GM21786 (cell line): ENCODE data around the gene GABRR2.
"Not testable (repeated sequence)": the region's sequence is repeated elsewhere in the genome, so short reads cannot be mapped to it uniquely, and the experiment has no call there.

Source experiments
- ATAC-seq: cut with Tn5 transposase; IDR thresholded peaks from one replicate; pipeline ENCODE4 v1.9.1; 2021; ENCODE audit not compliant: unreplicated experiment

GABRR2 gene

DNA sequence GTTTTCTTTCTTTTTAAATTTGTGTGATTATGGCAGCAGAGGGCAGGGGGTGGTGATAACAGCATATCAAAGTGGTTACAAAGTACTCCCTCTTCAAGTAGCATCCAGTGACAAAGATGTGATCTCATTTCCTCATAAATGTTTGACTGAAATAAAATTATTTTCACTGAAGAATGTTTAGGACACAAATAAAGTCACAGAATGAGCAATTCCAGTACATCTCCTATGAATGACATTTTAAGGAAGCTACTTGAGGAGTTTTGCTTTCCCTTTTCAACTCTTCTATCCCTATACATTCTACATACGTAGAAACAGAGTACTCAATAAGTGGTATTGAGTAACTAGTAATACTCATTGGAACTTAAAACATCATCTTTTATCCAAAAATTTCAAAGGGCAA is 13.9 kb upstream of the GABRR2 start:
- ATAC-seq, result no peak

DNA sequence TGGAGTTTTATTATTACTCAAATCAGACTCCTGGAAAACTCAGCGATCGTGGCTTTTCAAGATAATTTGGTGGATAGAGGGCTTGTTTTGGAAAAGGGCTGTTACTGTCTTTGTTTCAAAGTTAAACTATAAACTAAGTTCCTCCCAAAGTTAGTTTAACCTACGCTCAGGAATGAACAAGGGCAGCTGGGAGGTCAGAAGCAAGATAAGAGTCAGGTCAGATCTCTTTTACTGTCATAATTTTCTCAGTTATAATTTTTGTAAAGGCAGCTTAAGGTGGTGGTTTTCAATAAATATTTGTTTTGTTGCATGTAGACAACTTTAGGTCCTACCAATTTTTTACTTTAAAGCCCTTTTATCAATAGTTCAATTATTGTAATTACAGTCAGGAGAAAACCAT is 9.2 kb upstream of the GABRR2 start:
- ATAC-seq, result no peak

DNA sequence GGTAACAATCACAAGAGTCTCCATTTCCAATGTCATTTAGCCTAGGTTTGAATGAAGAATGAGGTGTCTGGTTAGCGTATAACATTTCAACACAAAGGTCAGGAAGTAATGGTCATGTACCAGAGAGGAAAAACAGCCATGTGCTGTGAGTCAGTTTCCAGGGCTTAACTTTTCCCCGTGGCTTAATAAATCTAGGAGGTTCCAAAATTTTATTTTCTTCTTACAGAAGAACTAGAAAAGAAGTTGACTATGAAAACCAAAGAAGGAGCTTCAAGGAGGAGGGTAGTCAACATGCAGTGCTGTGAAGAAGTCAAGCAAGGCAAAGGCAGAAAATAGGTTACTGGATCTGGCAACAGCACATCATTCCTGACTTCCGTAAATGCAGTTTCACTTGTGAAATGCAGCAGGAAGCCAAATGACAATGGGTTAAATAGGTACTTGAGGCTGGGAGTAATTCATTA is 8.4 kb upstream of the GABRR2 start:
- ATAC-seq, result no peak

DNA sequence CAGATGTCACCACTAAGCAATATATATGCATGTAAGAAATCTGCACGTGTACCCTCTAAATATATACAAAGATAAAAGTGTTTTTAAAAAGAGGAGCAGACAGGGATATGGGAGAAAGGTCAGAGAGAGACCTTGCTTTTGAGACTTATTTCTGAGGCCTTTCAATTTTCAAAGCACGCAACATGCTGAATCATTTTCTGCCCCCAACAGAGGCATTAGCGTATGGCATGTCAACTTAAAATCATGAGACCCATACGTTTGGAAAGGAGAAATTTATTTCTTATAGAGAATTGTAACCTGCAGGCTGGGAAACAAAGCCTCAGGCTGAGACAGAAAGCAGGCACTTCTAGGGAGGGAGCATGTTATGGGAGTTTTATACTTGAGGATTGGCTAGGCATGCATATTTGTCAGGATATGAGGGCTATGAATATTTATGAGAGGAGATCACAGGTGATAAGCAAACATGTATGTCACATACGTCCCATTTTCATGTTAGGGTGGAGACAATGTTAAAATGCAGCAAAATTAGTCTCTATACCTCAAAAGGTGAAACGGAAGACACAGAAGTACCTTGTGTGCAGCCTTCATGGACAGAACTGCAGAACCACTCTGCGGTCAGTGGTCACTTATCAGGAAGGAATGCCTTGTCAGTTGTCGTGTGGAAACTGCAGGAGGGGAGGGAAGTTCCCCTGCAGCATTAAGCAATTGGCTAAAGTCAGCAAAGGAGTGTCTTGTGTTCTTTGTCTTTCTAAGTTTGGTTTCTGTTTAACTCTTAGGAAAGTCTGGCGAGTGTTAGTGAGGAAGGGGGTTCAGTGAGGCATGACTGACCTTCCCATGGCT is 6.3 kb upstream of the GABRR2 start:
- peak; percentile 59 for ATAC-seq

DNA sequence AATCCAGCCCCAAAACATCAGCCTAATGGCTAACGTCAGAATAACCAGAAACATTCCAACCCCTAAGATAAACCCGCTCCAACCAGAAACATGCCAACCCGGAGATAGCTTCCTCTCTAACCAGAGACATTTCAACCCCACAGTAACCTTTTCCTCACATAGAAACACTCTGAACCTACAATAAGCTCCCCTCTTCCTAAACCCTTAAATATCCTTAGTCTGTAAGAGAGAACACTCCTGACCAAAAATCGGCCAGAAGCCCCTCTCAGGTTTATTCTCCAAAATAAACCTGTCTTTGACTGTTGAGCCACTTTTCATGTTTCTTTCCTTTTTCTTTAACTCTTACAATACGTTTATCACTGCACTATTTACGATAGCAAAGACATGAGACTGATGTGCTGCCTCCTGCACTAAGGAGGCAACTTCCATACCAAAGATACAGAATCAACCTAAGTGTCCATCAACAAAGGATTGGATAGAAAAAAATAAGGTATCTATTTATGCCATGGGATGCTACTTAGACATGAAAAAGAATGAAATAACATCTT is 5.0 kb upstream of the GABRR2 start:
- ATAC-seq, result no peak

DNA sequence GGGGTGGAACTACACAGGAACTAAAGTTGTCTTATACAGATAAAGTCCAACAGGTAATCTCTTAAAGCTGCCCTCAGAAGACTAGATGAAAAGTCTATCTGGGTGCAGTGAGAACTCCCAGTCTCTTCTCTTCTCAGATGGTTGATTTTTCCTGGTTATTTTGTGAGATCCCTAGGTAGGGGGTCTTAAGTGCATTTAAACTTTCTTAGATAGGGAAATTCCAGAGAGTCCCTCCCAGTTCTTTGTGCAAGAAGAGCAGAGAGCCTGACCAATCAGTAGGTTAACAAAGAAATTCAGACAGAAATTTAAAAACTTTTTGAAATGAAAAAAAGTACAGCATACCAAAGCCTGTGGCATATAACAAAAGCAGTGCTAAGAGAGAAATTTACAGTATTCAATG is 2.0 kb upstream of the GABRR2 start:
- no peak for ATAC-seq

DNA sequence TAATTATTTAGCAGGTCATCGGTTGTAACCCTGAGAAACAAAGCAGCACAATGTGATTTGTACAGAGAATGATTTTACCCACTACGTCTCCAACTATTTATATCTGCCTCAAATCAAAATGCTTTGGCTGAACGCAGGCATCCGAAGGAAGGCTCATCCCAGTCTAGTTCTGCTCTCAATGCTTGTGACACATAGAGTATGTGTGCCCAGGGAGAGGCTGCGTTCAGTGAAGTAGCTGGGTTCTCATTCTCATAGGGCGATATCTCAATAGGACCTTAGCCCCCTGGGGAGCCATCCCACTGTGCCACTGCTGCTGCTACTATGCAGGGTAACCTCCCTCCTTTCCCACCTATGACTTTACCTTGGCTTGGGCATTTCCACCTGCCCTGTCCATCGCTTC is 407 bp downstream of the GABRR2 start:
- ATAC-seq, result no peak

DNA sequence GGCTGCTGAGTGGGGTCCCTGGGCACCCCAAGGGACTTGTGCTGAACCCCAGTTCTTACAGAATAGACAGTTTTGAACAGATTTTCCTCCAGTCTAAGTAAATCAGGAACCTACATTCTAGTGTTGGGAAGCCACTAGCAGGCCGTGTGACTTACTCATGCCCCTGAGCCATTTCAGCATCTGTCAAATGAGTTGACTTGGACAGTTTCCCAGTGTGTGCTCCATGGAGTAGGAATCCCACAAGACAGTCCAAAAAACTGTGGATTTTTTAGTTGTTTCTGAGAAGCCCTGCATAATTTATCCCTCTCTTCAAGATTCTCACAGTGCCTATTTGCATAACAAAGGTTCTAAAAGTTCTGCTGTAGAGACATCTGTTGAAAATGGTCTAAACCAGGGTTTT is 2.1 kb downstream of the GABRR2 start:
- no peak for ATAC-seq

DNA sequence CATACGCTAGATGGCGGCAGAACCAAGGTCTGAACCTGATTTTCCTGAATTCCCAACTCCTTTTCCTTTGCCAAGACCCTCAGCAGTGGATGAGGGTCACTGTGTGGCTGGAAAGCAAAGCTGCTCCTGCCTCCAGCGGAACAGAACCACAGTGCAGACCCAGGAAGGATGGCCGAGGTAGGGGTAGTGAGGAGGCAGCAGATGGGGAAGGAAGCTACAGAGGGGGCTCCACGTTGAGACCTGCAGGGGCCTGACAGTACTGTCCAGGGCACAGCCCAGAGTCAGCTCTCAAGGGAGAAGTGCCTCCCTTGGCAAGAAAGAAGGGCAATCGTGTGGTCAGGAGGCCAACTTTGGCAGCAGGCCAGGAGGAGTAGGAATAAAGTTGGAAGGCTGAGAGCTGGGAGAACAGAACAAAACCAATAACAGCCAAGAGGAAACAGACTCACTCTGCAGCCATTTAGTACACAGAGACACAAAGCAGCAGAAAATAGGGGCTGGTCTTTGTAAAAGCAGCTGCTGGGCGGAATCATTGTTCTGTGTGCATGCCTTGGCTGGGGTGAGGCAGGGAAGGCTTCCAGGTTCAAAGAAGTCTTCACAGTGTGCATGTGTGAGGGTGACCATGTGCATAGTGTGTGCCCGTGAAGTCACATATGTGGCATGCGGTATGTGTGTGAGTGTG is 3.1 kb downstream of the GABRR2 start:
- ATAC-seq, result no peak

DNA sequence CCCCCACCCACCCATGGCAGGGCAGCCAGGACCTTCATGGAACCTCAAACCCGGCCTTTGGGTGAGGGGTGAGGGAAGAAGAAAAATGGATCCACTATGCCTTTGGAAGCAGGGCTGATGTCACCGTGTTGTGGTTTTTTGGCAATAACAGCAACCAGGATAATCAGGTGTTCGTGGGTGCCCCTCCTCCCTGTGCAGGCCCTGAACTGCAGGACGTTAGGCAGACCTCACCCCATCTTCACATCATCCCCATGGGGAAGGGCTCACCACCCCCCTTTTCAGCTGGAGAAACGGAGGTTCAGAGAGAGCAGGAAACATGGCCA is 3.6 kb downstream of the GABRR2 start:
- ATAC-seq, result no peak

DNA sequence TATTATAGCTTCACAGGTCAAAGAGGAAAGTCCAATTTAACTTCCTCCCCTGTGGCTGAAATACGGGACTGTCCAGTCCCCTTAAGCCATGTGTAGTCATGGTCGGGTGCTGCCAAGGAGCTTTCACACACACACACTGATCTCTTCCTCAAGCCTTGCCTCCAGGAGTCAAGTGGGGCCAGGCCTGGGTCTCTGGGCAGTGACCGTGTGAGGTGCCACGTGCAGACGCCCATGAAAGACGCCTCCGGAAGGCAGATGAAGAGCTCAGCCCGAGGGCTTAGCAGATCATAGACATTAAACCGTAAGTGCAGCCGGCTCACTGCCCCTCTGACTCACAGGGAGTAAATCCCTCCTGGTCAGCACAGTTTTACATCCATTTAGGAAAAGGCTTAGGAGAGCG is 4.2 kb downstream of the GABRR2 start:
- no peak for ATAC-seq

DNA sequence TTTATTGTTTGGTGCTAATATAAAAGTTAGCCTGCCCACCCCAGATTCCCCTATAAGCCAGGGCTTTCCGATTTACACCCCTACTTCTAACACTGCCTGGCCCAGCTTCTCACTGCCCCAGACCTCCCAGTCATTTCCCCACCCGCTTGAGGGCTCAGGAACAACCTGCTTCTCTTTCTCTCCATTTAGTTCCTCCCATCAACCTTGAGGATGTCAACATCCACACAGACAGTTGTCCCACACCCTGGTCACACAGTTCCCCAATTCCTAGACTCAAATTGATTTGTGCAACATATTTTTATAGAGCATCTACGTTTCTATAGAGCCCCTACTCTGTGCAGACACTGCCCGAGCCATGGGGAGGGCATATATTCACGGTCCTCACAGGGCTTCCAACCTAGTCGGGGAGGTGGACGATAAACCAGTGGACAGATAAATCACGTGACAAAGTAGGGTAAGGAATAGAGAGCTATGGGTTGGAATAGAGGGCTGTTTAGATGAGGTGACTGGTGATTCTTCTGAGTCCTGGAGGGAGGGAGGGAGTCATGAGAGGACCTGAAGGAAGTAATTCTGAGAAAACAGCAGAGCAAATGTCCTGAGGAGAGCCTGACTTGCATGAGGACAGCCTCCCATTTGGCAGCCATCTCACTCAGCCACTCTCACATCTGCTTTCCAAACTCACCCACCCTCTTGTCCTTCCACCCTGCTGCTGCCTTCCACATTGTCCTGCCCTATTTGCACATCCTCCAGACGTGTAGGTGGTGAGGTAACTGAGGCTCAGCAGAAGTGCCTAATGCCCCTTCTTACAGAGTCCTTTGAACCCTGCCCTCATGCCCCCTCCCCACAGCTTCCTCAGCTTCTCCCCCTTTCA is 6.3 kb downstream of the GABRR2 start:
- no peak for ATAC-seq

DNA sequence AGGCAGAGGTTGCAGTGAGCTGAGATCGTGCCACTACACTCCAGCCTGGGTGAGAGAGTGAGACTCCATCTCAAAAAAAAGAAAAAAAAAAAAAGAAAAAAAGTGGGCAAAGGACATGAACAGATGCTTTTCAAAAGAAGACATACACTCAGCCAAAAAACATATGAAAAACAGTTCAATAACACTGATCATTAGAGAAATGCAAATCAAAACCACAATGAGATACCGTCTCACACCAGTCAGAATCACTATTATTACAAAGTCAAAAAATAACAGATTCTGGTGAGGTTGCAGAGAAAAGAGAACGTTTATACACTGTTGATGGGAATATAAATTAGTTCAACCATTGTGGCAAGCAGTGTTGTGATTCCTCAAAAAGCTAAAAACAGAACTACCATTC is 10.6 kb downstream of the GABRR2 start:
- ATAC-seq, result not testable (repeated sequence)

DNA sequence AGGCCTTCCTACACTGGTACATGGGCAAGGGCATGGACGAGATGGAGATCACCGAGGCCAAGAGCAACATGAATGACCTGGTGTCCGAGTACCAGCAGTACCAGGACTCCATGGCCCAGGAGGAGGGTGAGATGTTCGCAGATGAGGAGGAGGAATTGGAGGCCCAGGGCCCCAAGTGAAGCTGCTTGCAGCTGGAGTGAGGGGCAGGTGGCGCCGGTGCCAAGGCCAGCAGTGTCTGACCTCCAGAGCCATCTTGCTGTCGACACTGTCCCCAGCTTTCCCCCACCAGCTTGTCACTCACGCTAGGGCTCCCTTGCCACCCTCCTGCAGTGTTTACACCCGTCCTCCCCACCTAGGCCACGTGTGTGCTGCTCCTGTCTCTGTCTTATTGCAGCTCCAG is 12.2 kb downstream of the GABRR2 start:
- no peak for ATAC-seq

DNA sequence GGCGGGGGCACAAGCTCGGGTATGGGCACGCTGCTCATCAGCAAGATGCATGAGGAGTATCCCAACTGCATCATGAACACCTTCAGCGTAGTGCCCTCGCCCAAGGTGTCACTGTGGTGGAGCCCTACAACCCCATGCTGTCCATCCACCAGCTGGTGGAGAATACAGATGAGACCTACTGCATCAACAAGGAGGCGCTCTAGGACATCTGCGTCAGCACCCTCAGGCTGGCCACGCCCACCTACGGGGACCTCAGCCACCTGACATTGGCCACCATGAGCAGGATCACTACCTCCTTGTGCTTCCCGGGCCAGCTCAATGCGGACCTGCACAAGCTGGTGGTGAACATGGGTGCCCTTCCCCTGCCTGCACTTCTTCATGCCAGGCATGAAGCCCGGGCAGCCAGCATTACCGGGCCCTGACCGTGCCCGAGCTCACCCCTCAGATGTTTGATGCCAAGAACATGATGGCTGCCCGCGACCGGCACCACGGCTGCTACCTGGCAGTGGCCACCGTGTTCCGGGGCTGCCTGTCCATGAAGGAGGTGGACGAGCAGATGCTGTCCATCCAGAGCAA is 12.8 kb downstream of the GABRR2 start:
- ATAC-seq, result no peak

DNA sequence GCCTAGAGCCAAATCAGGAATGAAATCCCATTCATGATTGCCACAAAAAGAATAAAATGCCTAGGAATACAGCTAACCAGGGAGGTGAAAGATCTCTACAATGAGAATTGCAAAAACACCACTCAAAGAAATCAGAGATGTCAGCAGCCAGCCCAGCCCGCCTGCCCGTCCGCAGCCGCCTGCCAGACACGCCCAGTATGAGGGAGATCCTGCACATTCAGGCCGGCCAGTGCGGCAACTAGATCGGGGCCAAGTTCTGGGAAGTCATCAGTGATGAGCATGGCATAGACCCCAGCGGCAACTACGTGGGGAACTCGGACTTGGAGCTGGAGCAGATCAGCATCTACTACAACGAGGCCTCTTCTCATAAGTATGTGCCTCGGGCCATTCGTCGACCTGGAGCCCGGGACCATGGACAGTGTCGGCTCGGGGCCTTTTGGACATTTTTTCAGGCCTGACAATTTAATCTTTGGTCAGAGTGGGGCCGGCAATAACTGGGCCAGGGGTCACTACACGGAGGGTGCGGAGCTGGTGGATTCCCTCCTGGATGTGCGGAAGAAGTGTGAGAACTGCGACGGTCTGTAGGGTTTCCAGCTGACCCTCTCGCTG is 13.4 kb downstream of the GABRR2 start:
- ATAC-seq, result no peak

DNA sequence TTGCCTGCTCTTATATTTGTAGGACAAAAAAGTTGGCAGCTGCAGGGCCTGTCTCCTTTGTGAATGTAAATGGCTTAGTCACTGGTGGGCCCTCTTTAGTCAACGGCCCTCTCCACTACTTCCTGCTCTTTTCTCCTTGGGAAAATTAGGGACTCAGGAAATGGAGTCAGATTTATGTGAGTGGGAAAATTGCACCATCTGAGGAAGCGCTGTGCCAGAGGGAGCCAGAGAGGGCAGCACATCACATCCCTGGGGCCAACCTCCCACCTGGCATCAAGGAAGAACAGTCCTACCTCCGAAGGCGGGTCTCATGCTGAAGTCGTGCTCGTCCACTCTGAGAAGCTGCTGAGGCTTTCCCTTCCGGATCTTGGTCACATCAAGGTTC is 15.6 kb downstream of the GABRR2 start:
- ATAC-seq, result no peak

DNA sequence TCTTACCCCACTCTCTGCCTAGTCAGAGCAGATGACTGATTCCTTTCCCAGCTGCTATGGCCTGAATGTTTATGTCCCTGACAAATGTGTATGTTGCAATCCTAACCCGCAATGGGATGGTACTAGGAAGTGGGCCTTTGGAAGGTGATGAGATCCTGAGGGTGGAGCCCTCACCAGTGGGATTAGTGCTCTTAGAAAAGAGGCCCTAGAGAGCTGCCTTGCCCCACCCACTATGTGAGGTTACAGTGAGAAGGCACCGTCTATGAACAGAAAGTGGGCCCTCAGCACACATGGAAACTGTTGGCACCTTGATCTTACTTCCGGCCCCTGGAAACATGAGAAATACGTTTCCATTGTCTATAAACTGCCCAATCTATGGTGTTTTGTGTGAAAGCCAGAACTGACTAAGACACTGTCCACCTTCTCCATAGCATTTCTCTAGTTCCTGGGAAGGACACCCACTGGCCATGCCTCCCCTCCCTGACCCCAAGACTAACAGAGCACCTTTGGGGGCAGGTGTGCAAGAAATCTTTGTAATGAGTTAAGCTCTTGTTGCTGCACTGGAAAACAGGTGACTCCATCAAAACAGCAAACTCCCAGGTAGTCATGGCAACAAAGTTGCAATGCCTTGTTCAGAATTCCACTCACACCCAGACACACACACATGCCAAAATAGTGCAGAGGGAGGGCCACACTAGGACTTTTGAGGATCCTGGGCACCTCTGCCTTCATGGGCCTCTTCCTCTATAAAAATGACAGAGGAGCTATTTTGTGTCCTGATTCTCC is 16.2 kb downstream of the GABRR2 start:
- peak; percentile 39 for ATAC-seq

DNA sequence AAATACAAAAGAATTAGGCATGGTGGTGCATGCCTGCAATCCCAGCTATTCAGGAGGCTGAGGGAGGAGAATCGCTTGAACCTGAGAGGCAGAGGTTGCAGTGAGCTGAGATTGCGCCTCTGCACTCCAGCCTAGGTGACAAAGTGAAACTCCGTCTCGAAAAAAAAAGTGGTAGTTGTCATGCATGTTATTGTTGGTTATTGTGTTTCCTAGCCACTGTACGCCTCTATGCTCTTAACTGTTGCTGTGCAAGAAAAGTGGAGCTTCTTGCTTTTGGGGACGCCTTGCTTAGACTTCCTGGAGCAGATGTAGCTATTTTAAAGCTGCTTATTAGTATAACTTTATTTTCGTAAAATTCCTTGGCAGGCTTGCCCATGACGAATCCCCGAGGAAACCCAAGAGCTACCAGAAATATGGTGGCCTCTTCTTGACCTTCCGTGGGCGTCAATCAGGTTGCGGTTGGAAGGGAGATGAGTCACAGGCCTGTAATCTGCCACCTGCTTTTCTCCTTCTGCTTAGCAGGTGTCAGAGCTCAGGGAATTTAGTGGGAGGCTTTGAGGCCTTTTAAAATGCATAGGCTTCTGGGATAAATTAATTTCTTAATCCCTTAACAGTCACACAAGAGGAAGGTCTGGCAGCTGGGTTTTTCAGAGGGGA is 17.3 kb downstream of the GABRR2 start:
- peak; percentile 93 for ATAC-seq
